Sigmoid colon (tissue), 7 donors: Measurements from ENCODE around the gene HRG. TPM values are rescaled to one million over a fixed set of nuclear protein-coding genes. Genes with fewer than 3 reads are reported as not detected.

Experiments
- DNase-seq: peaks from one replicate; pipeline ENCODE4 v3.0.0-alpha.2; 2019
- H3K27ac ChIP-seq, 4 donors: fragments of 200-600 bp; sonication (generic); one replicate each; pipeline ENCODE4 v1.5.1; 2016 to 2019; ENCODE audit warnings: mild to moderate bottlenecking in 1 of 4
- H3K27me3 ChIP-seq, 3 donors: fragments of 200-600 bp; sonication (generic); one replicate each; pipeline ENCODE4 v1.5.1; 2019; ENCODE audit warnings: mild to moderate bottlenecking in 1 of 3
- H3K36me3 ChIP-seq, 4 donors: fragments of 200-600 bp; sonication (generic); one replicate each; pipeline ENCODE4 v1.5.1; 2016 to 2019
- H3K4me1 ChIP-seq, 4 donors: fragments of 200-600 bp; sonication (generic); one replicate each; pipeline ENCODE4 v1.5.1; 2017 to 2019
- H3K4me3 ChIP-seq, 4 donors: fragments of 200-600 bp; sonication (generic); one replicate each; pipeline ENCODE4 v1.5.1; 2017 to 2019; ENCODE audit warnings: mild to moderate bottlenecking in 2 of 4, moderate library complexity in 1 of 4
- H3K9me3 ChIP-seq, 4 donors: fragments of 200-600 bp in 3 of 4; sonication (generic) in 3 of 4; one replicate each; pipeline versions ENCODE4 v1.5.1 to v1.6.1; 2013 to 2019
- EP300 ChIP-seq, 4 donors: sonication (generic); formaldehyde crosslinking; IDR thresholded peaks; one replicate each; pipeline ENCODE4 v1.6.1; 2017; ENCODE audit warnings: antibody characterized with exemption in 4 of 4
- POLR2A ChIP-seq, 2 donors: fragments of 450-650 bp; IDR thresholded peaks; one replicate each; pipeline ENCODE4 v1.6.1; 2016; ENCODE audit warnings: antibody characterized with exemption in 2 of 2, mild to moderate bottlenecking in 2 of 2, moderate library complexity in 2 of 2
- POLR2AphosphoS5 ChIP-seq, 4 donors: sonication (generic); formaldehyde crosslinking; IDR thresholded peaks; one replicate each; pipeline ENCODE4 v1.6.1; 2017; ENCODE audit warnings: antibody characterized with exemption in 4 of 4
- WGBS, 2 donors: extraction: QIAGEN DNeasy Blood & Tissue Kit; methylation state at CpG; one replicate each; pipeline ENCODE4 v1.1.7; 2013; 5-methylcytosine and 5-hydroxymethylcytosine counted together
- intact Hi-C: fragments of 100-400 bp; cut with DNase I; formaldehyde crosslinking; loops from one replicate; pipeline ENCODE4 v1.15.1; 2023
- polyA plus RNA-seq, 3 donors: library from polyadenylated mRNA; stranded (reverse); fragments of 200-250 nt; gene quantifications; one replicate each; pipeline ENCODE4 v1.2.3, GENCODE V29; 2013
- total RNA-seq, 4 donors: library from RNA; depleted of rRNA; stranded (reverse); fragments of >200 nt; gene quantifications; one replicate each; pipeline ENCODE4 v1.1.0, GENCODE V29; 2016
- TF ChIP-seq, protein P1 (sequence below), 4 experiments: fragments of 450-650 bp in 3 of 4; fragments of 200-600 bp in 1 of 4; IDR thresholded peaks; one replicate each; pipeline ENCODE4 v1.5.1; 2016 to 2019; ENCODE audit warnings: antibody characterized with exemption in 4 of 4, mild to moderate bottlenecking in 3 of 4, moderate library complexity in 2 of 4
- donor health status: healthy with polysubstance abuse.
- donor health status: Bipolar disorder and iron deficiency.
- donor health status: healthy.

HRG gene
- total and polyA plus RNA-seq, 7 donors: 0.04 TPM; not detected in 6

GRCh38 chr3:186624598-186624997, 41.2 kb upstream of the HRG start:
- Histone ChIP-seq H3K36me3 (no peaks in the 10 kb centered on the region), H3K27ac (no peak overlapping the region), H3K9me3 (no peaks in the 10 kb centered on the region), H3K4me3 (no peak overlapping the region), H3K27me3 (peaks cover 0 to 3% (median 0%) of the 10 kb centered on the region in 3 donors), H3K4me1 (no peaks in the 10 kb centered on the region)
- no peak for TF ChIP-seq POLR2A (IDR thresholded peaks at IDR 0.05)
- TF ChIP-seq, protein P1, sequence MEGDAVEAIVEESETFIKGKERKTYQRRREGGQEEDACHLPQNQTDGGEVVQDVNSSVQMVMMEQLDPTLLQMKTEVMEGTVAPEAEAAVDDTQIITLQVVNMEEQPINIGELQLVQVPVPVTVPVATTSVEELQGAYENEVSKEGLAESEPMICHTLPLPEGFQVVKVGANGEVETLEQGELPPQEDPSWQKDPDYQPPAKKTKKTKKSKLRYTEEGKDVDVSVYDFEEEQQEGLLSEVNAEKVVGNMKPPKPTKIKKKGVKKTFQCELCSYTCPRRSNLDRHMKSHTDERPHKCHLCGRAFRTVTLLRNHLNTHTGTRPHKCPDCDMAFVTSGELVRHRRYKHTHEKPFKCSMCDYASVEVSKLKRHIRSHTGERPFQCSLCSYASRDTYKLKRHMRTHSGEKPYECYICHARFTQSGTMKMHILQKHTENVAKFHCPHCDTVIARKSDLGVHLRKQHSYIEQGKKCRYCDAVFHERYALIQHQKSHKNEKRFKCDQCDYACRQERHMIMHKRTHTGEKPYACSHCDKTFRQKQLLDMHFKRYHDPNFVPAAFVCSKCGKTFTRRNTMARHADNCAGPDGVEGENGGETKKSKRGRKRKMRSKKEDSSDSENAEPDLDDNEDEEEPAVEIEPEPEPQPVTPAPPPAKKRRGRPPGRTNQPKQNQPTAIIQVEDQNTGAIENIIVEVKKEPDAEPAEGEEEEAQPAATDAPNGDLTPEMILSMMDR (IDR thresholded peaks at IDR 0.05): no peak
- 84 to 88% methylated on average over 4 of the region's 4 CpGs for WGBS, 2 donors
- intact Hi-C loops: no loop called here
- no peak for DNase-seq

DNA sequence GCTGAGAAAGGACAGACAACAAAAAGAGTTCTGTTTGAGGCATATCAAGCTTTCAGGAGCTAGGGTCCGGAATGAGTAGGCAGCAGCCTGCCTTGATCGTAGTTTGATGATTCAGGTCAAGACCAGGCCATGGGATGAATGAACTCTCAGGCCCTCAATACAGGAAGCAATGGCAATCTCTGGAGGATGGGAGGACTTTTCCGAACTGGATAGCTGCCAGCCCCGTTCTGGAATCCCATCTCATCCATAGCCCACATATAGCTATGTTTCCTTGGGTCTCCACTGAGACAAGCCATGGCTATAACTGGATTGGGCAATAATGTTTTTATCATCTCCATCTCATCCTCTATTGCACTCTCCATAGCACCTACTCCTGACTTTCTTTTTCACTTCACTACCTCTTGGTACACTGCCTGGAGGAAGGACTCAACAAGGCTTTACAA, 40.2 kb upstream of the HRG start:
- H3K4me3 ChIP-seq: no peak overlapping the region
- 75 to 77% methylated on average over 4 of the region's 4 CpGs for WGBS, 2 donors

GRCh38 chr3:186626254-186626847, 39.5 kb upstream of the HRG start:
- no peaks in the 10 kb centered on the region for H3K27me3 ChIP-seq
- H3K4me3 ChIP-seq: no peak overlapping the region
- 72 to 73% methylated on average over 7 of the region's 7 CpGs for WGBS, 2 donors
- H3K27ac ChIP-seq: no peak overlapping the region
- no peaks in the 10 kb centered on the region for H3K9me3 ChIP-seq
- no peaks in the 10 kb centered on the region for H3K36me3 ChIP-seq
- TF ChIP-seq POLR2A (IDR thresholded peaks at IDR 0.05) (no peak), POLR2AphosphoS5 (IDR thresholded peaks at IDR 0.05) (no peak), EP300 (IDR thresholded peaks at IDR 0.05) (no peak)
- TF ChIP-seq, protein P1 (IDR thresholded peaks at IDR 0.05): no peak
- intact Hi-C loops: no loop called here
- no peaks in the 10 kb centered on the region for H3K4me1 ChIP-seq
- no peak for DNase-seq

More for the DNA sequence above, 40.2 kb upstream of the HRG start:
- TF ChIP-seq, protein P1 (IDR thresholded peaks at IDR 0.05): no peak
- Histone ChIP-seq H3K27ac (no peak overlapping the region), H3K36me3 (no peaks in the 10 kb centered on the region), H3K9me3 (no peaks in the 10 kb centered on the region), H3K4me1 (no peaks in the 10 kb centered on the region), H3K27me3 (peaks cover 0 to 1% (median 0%) of the 10 kb centered on the region in 3 donors)
- intact Hi-C loops: no loop called here
- DNase-seq: no peak

DNA sequence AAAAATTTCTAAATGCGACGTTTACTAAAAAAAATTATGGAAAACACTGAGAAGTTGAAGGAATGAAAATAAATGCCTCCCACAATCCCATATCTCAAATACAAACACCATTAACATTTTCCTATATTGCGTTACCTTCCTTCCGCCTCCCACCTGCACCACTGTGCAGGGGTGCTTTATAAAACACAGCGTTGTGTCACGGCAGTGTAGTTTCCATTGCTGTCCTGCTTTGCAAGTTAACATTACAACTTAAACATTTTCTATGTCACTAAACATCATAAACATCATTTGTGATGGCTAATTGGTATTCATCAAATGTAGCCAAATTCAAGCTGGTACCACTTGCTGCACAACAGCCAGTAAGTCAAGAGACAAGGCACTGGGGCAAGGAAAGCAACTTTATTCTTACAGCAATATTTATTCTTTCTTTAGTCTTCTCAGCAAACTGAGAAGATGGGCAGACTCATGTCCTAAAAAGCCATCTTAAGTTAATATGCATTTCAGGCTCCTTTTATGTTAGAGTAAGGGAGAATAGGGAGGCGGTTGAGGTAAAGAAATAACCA, 37.9 kb upstream of the HRG start:
- H3K4me3 ChIP-seq: no peak overlapping the region
- no peak overlapping the region for H3K27ac ChIP-seq
- H3K27me3 ChIP-seq: no peaks in the 10 kb centered on the region
- intact Hi-C loops: no loop called here
- no peak for DNase-seq
- 95 to 96% methylated on average over 7 of the region's 7 CpGs for WGBS, 2 donors
- no peaks in the 10 kb centered on the region for H3K36me3 ChIP-seq
- TF ChIP-seq, protein P1 (IDR thresholded peaks at IDR 0.05): no peak
- no peak for TF ChIP-seq POLR2A (IDR thresholded peaks at IDR 0.05)
- no peak for TF ChIP-seq POLR2AphosphoS5 (IDR thresholded peaks at IDR 0.05)
- TF ChIP-seq EP300 (IDR thresholded peaks at IDR 0.05): no peak
- no peaks in the 10 kb centered on the region for H3K9me3 ChIP-seq
- no peaks in the 10 kb centered on the region for H3K4me1 ChIP-seq

GRCh38 chr3:186628756-186629155, 37.1 kb upstream of the HRG start:
- no peak for DNase-seq
- Histone ChIP-seq H3K36me3 (no peaks in the 10 kb centered on the region), H3K27me3 (no peaks in the 10 kb centered on the region), H3K4me3 (no peak overlapping the region), H3K27ac (no peak overlapping the region), H3K4me1 (no peaks in the 10 kb centered on the region), H3K9me3 (no peaks in the 10 kb centered on the region)
- 87 to 90% methylated on average over 7 of the region's 7 CpGs for WGBS, 2 donors
- no peak for TF ChIP-seq POLR2A (IDR thresholded peaks at IDR 0.05)
- no peak for TF ChIP-seq POLR2AphosphoS5 (IDR thresholded peaks at IDR 0.05)
- TF ChIP-seq, protein P1 (IDR thresholded peaks at IDR 0.05): no peak
- TF ChIP-seq EP300 (IDR thresholded peaks at IDR 0.05): no peak
- intact Hi-C loops: no loop called here
